Raji (cell line): ENCODE measurements around the gene FIZ1.

Experiments
- POLR2A ChIP-seq: IDR thresholded peaks from 2 replicates; pipeline ENCODE4 v1.6.1; 2011; ENCODE audit warnings: low read depth, low read length, control low read depth; ENCODE audit not compliant: insufficient read depth

Gene FIZ1

DNA sequence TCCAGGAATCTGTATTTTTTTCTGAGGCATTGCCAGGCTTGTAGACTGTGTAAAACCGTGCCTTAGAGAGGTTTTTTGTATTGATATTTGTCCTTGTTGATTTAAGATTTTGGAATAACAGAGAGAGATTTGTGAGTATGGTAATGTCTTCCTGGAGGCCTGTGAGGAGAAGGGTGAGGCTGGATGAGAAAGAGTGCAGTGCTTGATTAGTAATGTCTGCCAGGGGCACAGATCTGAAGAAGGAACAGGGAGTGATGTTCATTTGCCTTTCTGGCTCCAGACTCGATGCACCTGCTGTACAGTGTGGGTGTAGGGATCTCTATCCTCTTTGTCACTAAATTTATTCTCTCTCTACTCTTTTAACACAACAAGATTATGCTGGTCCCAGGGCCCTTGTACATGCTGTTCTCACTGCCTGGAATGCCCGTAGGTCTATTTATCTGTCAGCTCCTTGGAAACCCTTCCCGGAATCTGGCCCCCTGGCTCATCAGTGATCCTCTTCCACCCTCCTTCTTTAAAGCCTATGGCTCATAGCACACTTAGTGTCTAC lies 4.2 kb downstream of the FIZ1 start:
- no peak for TF ChIP-seq POLR2A

- TF ChIP-seq POLR2A: no peak
These were observed 6.1 kb downstream of the FIZ1 start for GRCh38 chr19:55593096-55593772.

DNA sequence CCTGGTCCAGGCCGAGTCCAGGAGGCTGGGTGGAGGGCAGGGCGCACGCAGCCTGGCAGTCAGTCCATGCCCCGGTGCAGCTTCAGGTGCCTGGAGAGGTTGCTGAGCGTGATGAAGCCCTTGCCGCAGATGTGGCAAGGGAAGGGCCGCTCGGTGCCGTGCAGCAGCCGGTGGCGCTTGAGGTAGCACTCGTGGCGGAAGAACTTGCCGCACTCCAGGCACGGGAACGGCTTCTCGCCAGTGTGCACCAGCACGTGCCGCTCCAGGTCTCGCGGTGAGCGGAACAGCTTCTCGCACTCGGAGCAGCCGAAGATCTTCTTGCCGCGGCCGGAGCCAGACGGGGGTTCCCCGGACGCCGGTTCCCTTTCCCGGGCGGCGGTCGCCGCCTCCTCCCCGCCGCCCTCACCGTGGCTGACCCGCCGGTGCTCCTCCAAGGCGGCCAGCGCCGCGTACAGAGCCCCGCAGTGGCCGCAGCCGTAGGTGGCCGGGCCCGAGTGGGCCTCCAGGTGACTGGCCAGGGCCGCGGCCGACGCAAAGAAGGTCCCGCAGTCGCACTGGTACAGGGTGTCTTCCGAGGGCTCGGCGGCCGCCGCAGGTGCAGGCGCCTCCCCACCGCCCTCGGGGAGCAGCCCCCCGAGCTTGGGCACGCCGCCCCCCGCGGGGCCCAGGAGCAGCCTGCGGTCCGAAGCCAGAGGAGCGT lies 6.8 kb downstream of the FIZ1 start:
- TF ChIP-seq POLR2A: no peak

- no peak for TF ChIP-seq POLR2A
These were observed 7.8 kb downstream of the FIZ1 start for GRCh38 chr19:55591555-55591954.

- TF ChIP-seq POLR2A: no peak
These were observed 8.7 kb downstream of the FIZ1 start for GRCh38 chr19:55590617-55591016.

DNA sequence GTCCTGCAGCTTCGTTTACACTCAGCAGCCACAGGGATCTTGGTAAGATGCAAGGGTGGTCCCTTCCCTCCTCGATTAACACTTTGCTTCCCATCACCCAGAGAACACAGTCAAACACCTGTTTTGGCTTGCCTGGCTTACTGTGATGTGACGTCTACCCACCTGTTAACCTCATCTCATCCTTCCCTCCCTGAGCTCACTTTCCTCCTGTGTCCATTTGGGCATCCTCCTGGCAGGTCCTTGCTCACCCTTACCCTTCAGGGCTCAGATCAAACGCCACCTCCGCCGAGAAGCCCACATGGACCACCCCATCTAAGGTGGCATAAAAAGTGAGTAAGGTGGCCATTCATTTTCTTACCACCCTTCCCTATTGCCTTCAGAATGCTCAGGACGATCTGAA lies 9.2 kb downstream of the FIZ1 start:
- no peak for TF ChIP-seq POLR2A

- TF ChIP-seq POLR2A: no peak
These were observed 10.6 kb downstream of the FIZ1 start for GRCh38 chr19:55588738-55589137.

- TF ChIP-seq POLR2A: peak; percentile 47; the same call in 1 of the 2 replicates
These were observed 12.2 kb downstream of the FIZ1 start for GRCh38 chr19:55586976-55587668.

GRCh38 chr19:55585658-55586339 lies 13.5 kb downstream of the FIZ1 start:
- TF ChIP-seq POLR2A: no peak

GRCh38 chr19:55584871-55585270 lies 14.4 kb downstream of the FIZ1 start:
- no peak for TF ChIP-seq POLR2A

DNA sequence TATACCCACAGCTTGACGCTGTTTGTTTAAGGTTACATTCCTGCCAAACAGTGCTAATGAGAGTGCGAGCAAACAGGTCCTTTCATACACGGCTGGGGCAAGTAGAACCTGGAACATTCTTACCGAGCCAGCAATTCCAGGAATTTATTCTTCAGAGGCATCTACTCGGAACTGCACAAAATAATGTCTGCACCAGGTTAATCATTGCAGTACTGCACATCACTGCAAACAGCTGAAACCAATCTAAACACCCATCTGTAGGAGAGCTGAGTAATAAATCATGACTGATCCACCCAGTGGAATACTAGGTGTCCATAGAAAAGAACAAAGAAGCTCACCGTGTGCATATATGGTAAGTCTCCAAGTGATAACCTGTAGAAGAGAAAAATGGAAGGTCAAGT lies 17.5 kb downstream of the FIZ1 start:
- no peak for TF ChIP-seq POLR2A

GRCh38 chr19:55581145-55581822 lies 18.0 kb downstream of the FIZ1 start:
- no peak for TF ChIP-seq POLR2A

- TF ChIP-seq POLR2A: peak; percentile 62; the same call in 1 of the 2 replicates
These were observed 18.6 kb downstream of the FIZ1 start, which contains the start of gene ZNF579 for GRCh38 chr19:55580628-55581144. Gene ZNF579, minus strand, starts transcription at chr19:55580848. Its CDS starts 1,209 bp downstream, at chr19:55579639.
